ENCODE data around the gene FLRT1. TPM values are rescaled to one million over a fixed set of nuclear protein-coding genes. Genes with fewer than 3 reads are reported as not detected.

FLRT1 gene
- total RNA-seq, 1 experiment from 2014 or later: 0.31 TPM

DNA sequence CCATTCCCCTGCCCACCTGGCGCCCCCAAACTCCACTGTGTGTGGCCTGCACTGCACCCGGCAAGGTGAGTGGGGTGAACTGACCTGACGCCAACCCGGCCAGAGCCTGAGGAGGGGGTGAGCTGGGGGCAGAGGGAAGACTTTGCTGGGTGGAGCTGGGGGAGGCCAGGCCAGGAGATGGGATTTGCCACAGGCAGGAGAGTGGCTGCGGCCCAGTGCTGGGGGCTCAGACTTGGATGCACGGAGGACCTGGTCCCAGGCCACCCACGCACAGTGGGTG, 17.8 kb upstream of the FLRT1 start:
- Mint-ChIP-seq H3K9me3 (no peaks in the 10 kb centered on the region; a peak in 1 of 5 replicates), H3K27ac (no peak overlapping the region), H3K36me3 (ENCODE audit: insufficient read depth in 1 of 3, low read depth in 3 of 3) (no peaks in the 10 kb centered on the region; a peak in 1 of 7 replicates), H3K4me3 (no peak overlapping the region), H3K4me1 (peaks cover 22 to 33% of the 10 kb centered on the region in 2 experiments), H3K27me3 (ENCODE audit: low read depth) (peaks cover 51% of the 10 kb centered on the region)
- H2BK15ac ChIP-seq (ENCODE audit: low read depth, low read length): no peak overlapping the region
- TF ChIP-seq, protein P1, sequence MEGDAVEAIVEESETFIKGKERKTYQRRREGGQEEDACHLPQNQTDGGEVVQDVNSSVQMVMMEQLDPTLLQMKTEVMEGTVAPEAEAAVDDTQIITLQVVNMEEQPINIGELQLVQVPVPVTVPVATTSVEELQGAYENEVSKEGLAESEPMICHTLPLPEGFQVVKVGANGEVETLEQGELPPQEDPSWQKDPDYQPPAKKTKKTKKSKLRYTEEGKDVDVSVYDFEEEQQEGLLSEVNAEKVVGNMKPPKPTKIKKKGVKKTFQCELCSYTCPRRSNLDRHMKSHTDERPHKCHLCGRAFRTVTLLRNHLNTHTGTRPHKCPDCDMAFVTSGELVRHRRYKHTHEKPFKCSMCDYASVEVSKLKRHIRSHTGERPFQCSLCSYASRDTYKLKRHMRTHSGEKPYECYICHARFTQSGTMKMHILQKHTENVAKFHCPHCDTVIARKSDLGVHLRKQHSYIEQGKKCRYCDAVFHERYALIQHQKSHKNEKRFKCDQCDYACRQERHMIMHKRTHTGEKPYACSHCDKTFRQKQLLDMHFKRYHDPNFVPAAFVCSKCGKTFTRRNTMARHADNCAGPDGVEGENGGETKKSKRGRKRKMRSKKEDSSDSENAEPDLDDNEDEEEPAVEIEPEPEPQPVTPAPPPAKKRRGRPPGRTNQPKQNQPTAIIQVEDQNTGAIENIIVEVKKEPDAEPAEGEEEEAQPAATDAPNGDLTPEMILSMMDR (conservative IDR thresholded peaks at IDR 0.05): no peak
- H3K9me3 ChIP-seq (ENCODE audit: control insufficient read depth, low read depth, low read length): no peaks in the 10 kb centered on the region
- H3K27me3 ChIP-seq (ENCODE audit: insufficient read depth, low read length): peaks cover 2% of the 10 kb centered on the region; the same call in 1 of the 2 replicates
- H3K4me1 ChIP-seq (ENCODE audit: insufficient read depth, low read length): peaks cover 2% of the 10 kb centered on the region; the same call in 1 of the 2 replicates
- no peaks in the 10 kb centered on the region for H3K79me2 ChIP-seq (ENCODE audit: insufficient read depth, low read length)
- no peak overlapping the region for H2BK20ac ChIP-seq (ENCODE audit: low read depth, low read length, poor library complexity, severe bottlenecking)
- no peaks in the 10 kb centered on the region for H3K23me2 ChIP-seq (ENCODE audit: insufficient read length, low read depth, low read length, poor library complexity, severe bottlenecking)
- no peak overlapping the region for H3K9ac ChIP-seq (ENCODE audit: extremely low read depth, insufficient read length, low read length)
- no peak overlapping the region for H3K23ac ChIP-seq (ENCODE audit: insufficient read length, low read depth, low read length)
- H2BK120ac ChIP-seq (ENCODE audit: low read depth, low read length, poor library complexity, severe bottlenecking): no peak overlapping the region
- H2AFZ ChIP-seq (ENCODE audit: low read length): no peak overlapping the region
- H4K20me1 ChIP-seq (ENCODE audit: control insufficient read depth, insufficient read depth, insufficient read length): no peaks in the 10 kb centered on the region
- H4K91ac ChIP-seq (ENCODE audit: insufficient read length, low read depth, low read length): no peak overlapping the region
- no peak for DNase-seq
- H3K4me2 ChIP-seq (ENCODE audit: insufficient read depth, insufficient read length, low read length): no peak overlapping the region
- no peak overlapping the region for H3K4ac ChIP-seq (ENCODE audit: low read depth, low read length)
- no peak overlapping the region for H2BK12ac ChIP-seq (ENCODE audit: insufficient read length, low read depth, low read length)
- H2AK5ac ChIP-seq (ENCODE audit: insufficient read length, low read length): no peak overlapping the region
- no CpG with 5 or more reads among the region's 7 CpGs for WGBS (ENCODE audit: extremely low coverage, insufficient read length, low lambda C conversion rate)
- no peak overlapping the region for H3K27ac ChIP-seq (ENCODE audit: insufficient read length, low read depth, low read length)
- no peak overlapping the region for H3K56ac ChIP-seq (ENCODE audit: insufficient read length, low read depth, low read length)
- no peak overlapping the region for H4K8ac ChIP-seq (replicated peaks; ENCODE audit: insufficient read length, low read depth, low read length)
- no peak overlapping the region for H2BK5ac ChIP-seq (ENCODE audit: insufficient read length, low read length)
- H3K79me1 ChIP-seq (ENCODE audit: insufficient read depth, low read depth, low read length, poor library complexity, severe bottlenecking): no peaks in the 10 kb centered on the region
- H3K18ac ChIP-seq (ENCODE audit: insufficient read length, low read depth, low read length): no peak overlapping the region
- H4K5ac ChIP-seq (ENCODE audit: insufficient read length, low read depth, low read length): no peak overlapping the region
- H3K14ac ChIP-seq (ENCODE audit: insufficient read depth, low read length): no peak overlapping the region
- no peak overlapping the region for H3T11ph ChIP-seq (ENCODE audit: low read length)

All from H9 (cell line).